ENCODE results near the gene WDR19.

GRCh38 chr4:39232100-39232499, 49.8 kb downstream of the WDR19 start:
- TF ChIP-seq CTCF (IDR thresholded peaks at IDR 0.05; ENCODE audit: borderline replicate concordance, extremely low read depth, low read length, poor library complexity, severe bottlenecking) (no peak), EZH2 (IDR thresholded peaks at IDR 0.05; ENCODE audit: borderline replicate concordance, low read depth, low read length, severe bottlenecking) (no peak)
